GM19025 (cell line): ENCODE results near the gene NDUFS6.
A peak's percentile ranks its signal among the peaks of the same experiment; 100 is the strongest.

Source experiments
- ATAC-seq: cut with Tn5 transposase; IDR thresholded peaks from one replicate; pipeline ENCODE4 v1.9.1; 2021; ENCODE audit warnings: mild to moderate bottlenecking, low read depth, moderate library complexity; ENCODE audit not compliant: unreplicated experiment

Gene NDUFS6

GRCh38 chr5:1801222-1801966 lies at the start of gene NDUFS6:
Gene NDUFS6, plus strand, starts transcription at chr5:1801407. Its CDS starts 11 bp downstream, at chr5:1801418.
- peak; percentile 61 for ATAC-seq

GRCh38 chr5:1751864-1752822 lies 49.1 kb upstream of the NDUFS6 start:
- no peak for ATAC-seq

GRCh38 chr5:1752881-1753280 lies 48.3 kb upstream of the NDUFS6 start:
- no peak for ATAC-seq

GRCh38 chr5:1753490-1753889 lies 47.7 kb upstream of the NDUFS6 start:
- ATAC-seq = no peak

GRCh38 chr5:1754531-1755220 lies 46.5 kb upstream of the NDUFS6 start:
- no peak for ATAC-seq

- no peak for ATAC-seq
These were observed 45.8 kb upstream of the NDUFS6 start for GRCh38 chr5:1755321-1755949.

- ATAC-seq = no peak
These were observed 44.7 kb upstream of the NDUFS6 start for GRCh38 chr5:1756481-1756880.

- ATAC-seq = no peak
These were observed 43.7 kb upstream of the NDUFS6 start for GRCh38 chr5:1757511-1757910.

GRCh38 chr5:1758574-1758973 lies 42.6 kb upstream of the NDUFS6 start:
- ATAC-seq = no peak

GRCh38 chr5:1759378-1759970 lies 41.7 kb upstream of the NDUFS6 start:
- ATAC-seq = no peak

GRCh38 chr5:1760231-1760630 lies 41.0 kb upstream of the NDUFS6 start:
- no peak for ATAC-seq

GRCh38 chr5:1760656-1761452 lies 40.4 kb upstream of the NDUFS6 start:
- ATAC-seq = no peak

GRCh38 chr5:1761453-1761755 lies 39.8 kb upstream of the NDUFS6 start:
- no peak for ATAC-seq

GRCh38 chr5:1762121-1762882 lies 38.9 kb upstream of the NDUFS6 start:
- no peak for ATAC-seq

GRCh38 chr5:1762883-1763547 lies 38.2 kb upstream of the NDUFS6 start:
- no peak for ATAC-seq

GRCh38 chr5:1763548-1763911 lies 37.7 kb upstream of the NDUFS6 start:
- ATAC-seq = no peak

- ATAC-seq = no peak
These were observed 37.1 kb upstream of the NDUFS6 start for GRCh38 chr5:1763960-1764605.

- ATAC-seq = no peak
These were observed 36.6 kb upstream of the NDUFS6 start for GRCh38 chr5:1764606-1764960.
